MG63 (cell line): ENCODE data around the gene UGCG. TPM values are rescaled to one million over a fixed set of nuclear protein-coding genes. Genes with fewer than 3 reads are reported as not detected.
"Not testable (repeated sequence)": the region's sequence is repeated elsewhere in the genome, so short reads cannot be mapped to it uniquely, and the experiment has no call there.

Experiments
- DNase-seq: peaks from one replicate; pipeline ENCODE4 v3.0.0-alpha.2; 2020
- H3K27me3 ChIP-seq: fragments of 250-450 bp; sonication (Bioruptor Pico); 2 replicates; pipeline ENCODE4 v1.5.1; 2020; ENCODE audit warnings: mild to moderate bottlenecking, moderate library complexity
- H3K36me3 ChIP-seq: fragments of 250-450 bp; sonication (Bioruptor Pico); 2 replicates; pipeline ENCODE4 v1.5.1; 2020; ENCODE audit warnings: mild to moderate bottlenecking, moderate library complexity
- H3K4me3 ChIP-seq: fragments of 250-450 bp; sonication (Bioruptor Pico); 2 replicates; pipeline ENCODE4 v1.5.1; 2020; ENCODE audit warnings: mild to moderate bottlenecking, moderate library complexity
- H3K9me3 ChIP-seq: fragments of 250-450 bp; sonication (Bioruptor Pico); 2 replicates; pipeline ENCODE4 v1.5.1; 2020; ENCODE audit warnings: mild to moderate bottlenecking, moderate library complexity
- total RNA-seq: library from RNA; depleted of rRNA; stranded (reverse); fragments of >200 nt; shearing (Covaris generic); gene quantifications from 2 replicates; pipeline ENCODE4 v1.2.3, GENCODE V29; 2014; ENCODE audit warnings: low replicate concordance

UGCG gene
- total RNA-seq, 1 experiment from 2014 or later = 35.9 TPM

DNA sequence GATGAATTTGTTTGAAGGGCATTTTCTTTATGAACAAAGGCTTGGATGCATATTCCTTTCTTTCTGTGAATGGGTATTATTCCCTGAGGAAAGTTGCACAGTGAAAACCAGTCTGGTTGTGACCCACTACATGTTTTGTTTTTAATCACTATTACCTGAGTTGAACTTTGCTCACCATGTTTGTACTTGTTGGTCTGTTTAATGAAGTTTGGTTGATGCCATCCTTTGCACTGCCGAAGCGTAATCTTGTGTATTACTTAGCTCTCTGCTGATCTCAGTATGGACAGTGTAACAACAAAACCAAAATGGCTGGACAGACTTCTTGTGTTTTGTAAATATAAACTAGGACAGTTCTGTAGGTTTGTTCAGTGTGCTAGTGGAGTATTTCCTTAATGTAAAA lies 38.1 kb downstream of the UGCG start:
- H3K27me3 ChIP-seq = no peaks in the 10 kb centered on the region
- H3K9me3 ChIP-seq = no peaks in the 10 kb centered on the region
- no peak overlapping the region for H3K4me3 ChIP-seq
- peaks cover 89% of the 10 kb centered on the region for H3K36me3 ChIP-seq
- no peak for DNase-seq

DNA sequence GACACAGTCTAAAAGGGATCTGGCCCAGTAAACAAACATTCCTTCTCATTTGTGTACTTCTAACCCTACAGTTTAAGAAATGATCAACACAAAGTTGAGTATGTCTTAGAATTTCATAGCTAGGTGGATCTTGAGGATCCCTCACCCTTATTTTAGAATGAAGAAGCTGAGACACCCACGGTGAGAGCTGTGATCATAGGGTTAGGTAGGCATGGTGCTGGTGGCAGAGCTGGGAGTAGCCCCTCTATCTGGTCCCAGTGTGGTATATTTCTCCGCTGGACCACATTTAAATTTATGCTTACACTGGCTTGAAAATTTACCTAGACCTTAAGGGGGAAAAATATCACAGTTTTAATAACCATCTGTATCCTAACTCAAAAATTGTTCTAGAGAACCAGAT lies 39.8 kb downstream of the UGCG start:
- no peaks in the 10 kb centered on the region for H3K27me3 ChIP-seq
- H3K4me3 ChIP-seq = no peak overlapping the region
- no peak for DNase-seq
- H3K9me3 ChIP-seq = no peaks in the 10 kb centered on the region
- peaks cover 77% of the 10 kb centered on the region for H3K36me3 ChIP-seq

DNA sequence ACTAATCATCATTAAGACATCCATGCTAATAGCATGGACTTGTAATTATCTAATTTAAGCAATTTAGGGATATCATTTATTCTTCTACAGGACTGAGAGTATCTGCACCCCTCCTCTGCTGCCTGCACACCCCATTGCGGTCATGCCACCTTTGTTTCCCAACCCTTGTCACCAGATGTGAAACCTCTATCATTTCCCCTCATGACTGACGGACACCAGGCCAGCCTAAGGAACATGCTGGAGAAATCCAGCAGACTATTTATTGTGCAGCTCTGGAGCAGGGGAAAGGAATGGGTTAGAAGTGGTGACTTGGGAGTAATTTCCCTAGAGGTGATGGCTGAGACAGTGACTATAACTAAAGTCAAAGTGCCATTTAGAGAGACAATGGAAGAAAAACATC lies 40.7 kb downstream of the UGCG start:
- H3K4me3 ChIP-seq = no peak overlapping the region
- H3K9me3 ChIP-seq = no peaks in the 10 kb centered on the region
- no peaks in the 10 kb centered on the region for H3K27me3 ChIP-seq
- no peak for DNase-seq
- peaks cover 70% of the 10 kb centered on the region for H3K36me3 ChIP-seq

DNA sequence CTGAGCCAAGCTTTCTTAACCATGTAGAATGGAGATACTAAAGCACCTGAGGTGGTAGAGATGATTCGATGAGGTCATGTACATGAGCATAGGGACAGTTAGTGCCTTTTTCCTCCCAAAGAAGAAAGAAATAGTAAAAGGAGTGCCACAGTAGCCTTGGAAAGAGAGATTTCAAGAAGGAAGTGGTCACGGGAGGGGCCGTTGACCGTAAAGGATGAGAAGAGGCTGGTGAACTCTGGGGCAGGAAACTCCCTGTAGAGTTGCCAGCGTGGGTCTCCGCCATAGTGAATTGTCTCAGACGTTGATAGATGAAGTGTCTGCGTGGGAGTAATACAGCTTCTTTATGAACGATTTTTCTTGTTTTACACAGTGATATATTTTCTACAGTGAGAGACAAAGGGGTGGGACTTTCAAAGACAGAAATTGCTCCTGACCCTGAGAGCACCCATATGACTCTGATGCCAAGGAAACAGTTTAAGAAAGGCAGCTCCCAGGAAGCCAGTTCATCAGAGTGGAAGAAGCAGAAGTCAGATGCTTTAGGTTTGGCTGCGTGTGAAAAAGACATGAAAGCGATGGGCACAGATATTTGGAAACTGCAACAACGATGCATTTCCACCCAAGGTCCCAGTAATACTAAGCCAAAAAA lies 41.3 kb downstream of the UGCG start:
- Histone ChIP-seq H3K9me3 (no peaks in the 10 kb centered on the region), H3K4me3 (no peak overlapping the region), H3K27me3 (no peaks in the 10 kb centered on the region), H3K36me3 (peaks cover 64% of the 10 kb centered on the region)
- peak; percentile 48 for DNase-seq

DNA sequence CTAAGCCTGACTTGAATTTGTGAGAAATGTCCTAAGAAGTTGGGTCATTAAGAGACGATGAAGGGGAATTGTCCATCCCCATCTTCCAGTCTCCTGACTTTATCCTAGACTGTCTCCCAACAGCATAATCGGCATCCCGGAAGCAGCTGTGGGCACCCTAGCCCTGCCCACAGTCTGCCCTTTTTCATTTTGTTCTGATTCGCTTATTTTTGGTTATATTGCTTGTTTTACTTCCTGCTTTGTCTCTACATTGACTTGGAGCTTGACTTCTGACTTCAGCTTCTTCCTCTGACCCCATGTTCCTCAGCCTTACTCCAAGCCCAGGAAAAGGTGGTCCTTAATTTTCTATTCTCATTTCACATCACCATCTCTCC lies 41.8 kb downstream of the UGCG start:
- Histone ChIP-seq H3K4me3 (no peak overlapping the region), H3K36me3 (peaks cover 59% of the 10 kb centered on the region), H3K27me3 (no peaks in the 10 kb centered on the region), H3K9me3 (no peaks in the 10 kb centered on the region)
- DNase-seq = no peak

DNA sequence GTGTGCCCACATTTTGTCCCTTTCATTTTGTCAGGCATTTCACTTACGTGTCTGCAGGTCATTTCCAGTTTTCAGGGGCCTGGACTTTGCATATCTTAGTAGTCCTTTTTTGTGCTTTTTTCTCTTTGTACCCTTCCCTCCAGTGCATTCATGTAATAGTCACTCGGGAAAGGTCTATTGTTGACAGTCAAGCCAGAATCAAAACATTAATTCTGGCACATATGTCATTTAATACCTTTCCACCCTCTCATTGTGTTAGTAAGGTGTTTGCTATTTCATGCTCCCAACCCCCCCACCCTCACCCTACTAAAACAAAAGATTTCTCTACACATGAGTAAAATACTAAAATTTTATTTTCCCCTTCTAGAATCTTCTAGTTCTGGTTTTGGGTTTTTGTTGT lies 42.7 kb downstream of the UGCG start:
- DNase-seq = no peak
- H3K27me3 ChIP-seq = no peaks in the 10 kb centered on the region

DNA sequence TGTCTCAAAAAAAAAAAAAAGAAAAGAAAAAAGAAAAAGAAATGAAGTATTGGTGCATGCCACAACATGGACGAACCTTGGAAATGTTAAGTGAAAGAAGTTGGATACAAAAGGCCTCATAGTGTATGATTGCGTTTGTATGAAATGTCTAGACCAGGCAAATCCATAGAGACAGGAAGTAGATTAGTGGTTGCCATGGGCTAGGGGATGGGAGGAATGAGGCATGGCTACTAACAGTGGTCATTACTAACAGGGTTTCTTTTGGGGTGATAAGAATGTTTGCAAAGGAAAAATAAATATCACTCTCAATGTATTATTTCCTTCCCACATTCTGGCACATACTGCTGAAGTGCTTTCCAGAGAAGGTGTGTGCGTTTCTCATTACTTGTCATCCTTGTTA lies 44.1 kb downstream of the UGCG start:
- Histone ChIP-seq H3K27me3 (no peaks in the 10 kb centered on the region), H3K9me3 (no peaks in the 10 kb centered on the region), H3K4me3 (no peak overlapping the region), H3K36me3 (peaks cover 36% of the 10 kb centered on the region)
- peak; percentile 14 for DNase-seq

More for the DNA sequence above, 42.7 kb downstream of the UGCG start:
- peaks cover 50% of the 10 kb centered on the region for H3K36me3 ChIP-seq
- no peak overlapping the region for H3K4me3 ChIP-seq
- no peaks in the 10 kb centered on the region for H3K9me3 ChIP-seq

DNA sequence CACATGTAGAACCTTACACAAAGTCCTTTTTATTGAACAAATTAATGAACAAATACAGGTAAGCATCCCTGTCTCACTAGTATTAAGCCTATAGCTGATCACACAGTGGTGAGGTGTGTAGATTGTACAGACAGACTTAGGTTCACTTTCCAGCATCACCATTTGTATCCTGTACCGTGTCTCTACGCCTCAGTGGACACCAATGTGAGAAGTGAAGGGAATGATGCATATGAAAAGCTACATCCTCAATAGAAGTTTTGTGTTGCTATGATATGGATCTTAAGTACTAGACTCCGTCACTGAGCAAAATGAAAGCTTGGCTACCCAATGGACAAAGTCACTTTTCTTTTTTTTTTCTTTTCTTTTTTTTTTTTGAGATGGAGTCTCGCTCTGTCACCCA lies 46.6 kb downstream of the UGCG start:
- Histone ChIP-seq H3K36me3 (peaks cover 12% of the 10 kb centered on the region), H3K27me3 (no peaks in the 10 kb centered on the region), H3K4me3 (no peak overlapping the region), H3K9me3 (no peaks in the 10 kb centered on the region)
- DNase-seq = no peak

DNA sequence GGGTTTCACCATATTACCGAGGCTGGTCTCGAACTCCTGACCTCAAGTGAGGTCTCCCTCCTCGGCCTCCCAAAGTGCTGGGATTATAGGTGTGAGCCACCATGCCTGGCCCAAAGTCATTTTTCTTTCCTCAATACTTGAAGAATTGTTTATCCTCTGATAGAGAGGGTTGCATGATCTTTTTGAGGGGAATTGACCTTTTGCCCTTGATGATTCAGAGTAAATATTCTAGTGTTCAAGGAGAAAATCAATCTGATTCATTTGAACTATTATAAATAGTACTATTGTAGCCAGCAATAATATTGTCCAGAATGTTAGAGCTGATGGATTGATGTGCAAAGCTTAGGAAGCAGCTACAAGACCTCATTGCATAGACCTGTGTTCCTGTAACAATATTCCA lies 47.1 kb downstream of the UGCG start:
- Histone ChIP-seq H3K36me3 (peaks cover 9% of the 10 kb centered on the region; the same call in 1 of the 2 replicates), H3K4me3 (no peak overlapping the region), H3K27me3 (no peaks in the 10 kb centered on the region), H3K9me3 (no peaks in the 10 kb centered on the region)
- DNase-seq = no peak

DNA sequence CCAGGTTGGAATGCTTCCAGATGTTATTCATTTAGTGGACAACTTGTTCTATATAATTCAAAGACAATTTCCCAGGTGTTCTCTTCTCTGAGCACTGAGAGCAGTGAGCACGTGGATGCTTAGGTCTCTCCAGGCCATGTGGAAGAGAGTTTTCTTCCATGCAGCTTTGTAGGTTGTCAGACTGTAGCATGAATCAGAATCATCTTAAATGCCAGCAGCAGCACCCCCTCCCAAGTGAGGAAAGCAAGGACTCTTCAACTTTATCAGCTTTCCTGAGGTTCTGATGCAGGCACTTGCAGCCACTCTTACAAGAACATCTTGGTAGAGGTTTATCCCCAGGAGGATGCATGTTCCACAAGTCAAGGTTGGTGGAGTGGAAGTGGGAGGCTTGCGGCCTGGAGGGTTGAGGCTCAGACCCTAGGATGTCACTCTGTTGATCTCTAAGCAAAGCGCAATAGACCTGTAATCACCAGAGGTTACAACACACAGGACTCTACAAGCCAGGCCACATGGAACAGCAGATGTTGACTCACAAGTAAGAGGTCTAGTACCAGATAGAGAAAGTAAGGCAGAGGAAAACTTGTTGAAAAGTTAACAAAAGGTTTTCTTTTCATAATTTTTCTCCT lies 47.7 kb downstream of the UGCG start:
- no peaks in the 10 kb centered on the region for H3K27me3 ChIP-seq
- peaks cover 6% of the 10 kb centered on the region; the same call in 1 of the 2 replicates for H3K36me3 ChIP-seq
- no peak for DNase-seq
- no peaks in the 10 kb centered on the region for H3K9me3 ChIP-seq
- no peak overlapping the region for H3K4me3 ChIP-seq

DNA sequence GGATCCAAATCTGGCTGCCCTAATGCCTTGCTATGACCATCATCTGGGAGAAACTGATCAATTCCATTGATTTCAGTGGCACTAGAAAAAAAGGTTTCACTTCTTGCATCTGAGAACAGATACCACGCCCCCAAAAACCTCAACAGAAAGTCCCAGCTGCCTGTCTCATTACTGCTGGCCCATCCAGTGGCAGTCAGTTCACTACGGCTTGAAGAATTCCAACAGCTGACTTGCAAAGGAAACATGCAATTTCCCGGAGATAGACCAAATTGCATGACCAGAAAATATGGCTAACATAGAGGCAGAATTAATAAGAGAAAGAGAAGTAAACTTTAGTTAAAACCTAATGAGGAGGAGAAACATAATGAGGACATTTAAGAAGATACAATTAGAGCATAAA lies 48.6 kb downstream of the UGCG start:
- peak; percentile 12 for DNase-seq
- Histone ChIP-seq H3K36me3 (no peaks in the 10 kb centered on the region), H3K27me3 (no peaks in the 10 kb centered on the region), H3K9me3 (no peaks in the 10 kb centered on the region), H3K4me3 (no peak overlapping the region)

DNA sequence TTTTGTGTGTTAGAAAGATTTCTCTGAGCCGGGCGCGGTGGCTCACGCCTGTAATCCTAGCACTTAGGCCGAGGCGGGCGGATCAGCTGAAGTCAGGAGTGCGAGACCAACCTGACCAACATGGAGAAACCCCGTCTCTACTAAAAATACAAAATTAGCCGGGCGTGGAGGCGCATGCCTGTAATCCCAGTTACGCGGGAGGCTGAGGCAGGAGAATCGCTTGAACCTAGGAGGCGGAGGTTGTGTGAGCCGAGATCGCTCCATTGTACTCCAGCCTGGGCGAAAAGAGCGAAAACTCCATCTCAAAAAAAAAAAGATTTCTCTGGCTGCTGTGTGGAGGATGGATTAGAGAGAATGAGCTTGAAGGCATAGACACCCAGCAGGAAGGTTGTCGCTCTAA lies 51.5 kb downstream of the UGCG start:
- H3K9me3 ChIP-seq, H3K27me3 ChIP-seq, H3K36me3 ChIP-seq, DNase-seq, H3K4me3 ChIP-seq: not testable (repeated sequence)

DNA sequence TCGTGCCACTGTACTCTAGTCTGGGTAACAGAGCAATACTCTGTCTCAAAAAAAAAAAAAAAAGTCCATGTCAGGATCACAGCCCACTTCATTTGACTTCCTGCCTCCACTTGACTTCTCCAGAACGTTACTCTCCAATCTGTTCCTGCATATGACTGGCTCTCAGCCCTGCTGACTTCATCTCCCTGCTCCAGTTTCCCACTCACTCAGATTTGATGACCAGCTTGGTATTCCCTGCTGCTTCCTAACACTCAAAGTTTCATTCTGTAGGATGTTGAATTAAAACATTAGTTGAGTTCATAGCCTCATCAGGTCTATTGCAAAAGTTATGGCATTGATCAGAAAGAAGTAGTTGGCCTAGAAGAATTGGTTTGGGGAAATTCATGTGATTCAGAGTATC lies 52.3 kb downstream of the UGCG start:
- Histone ChIP-seq H3K9me3 (no peaks in the 10 kb centered on the region), H3K4me3 (no peak overlapping the region), H3K36me3 (no peaks in the 10 kb centered on the region), H3K27me3 (no peaks in the 10 kb centered on the region)
- DNase-seq = peak; percentile 29

DNA sequence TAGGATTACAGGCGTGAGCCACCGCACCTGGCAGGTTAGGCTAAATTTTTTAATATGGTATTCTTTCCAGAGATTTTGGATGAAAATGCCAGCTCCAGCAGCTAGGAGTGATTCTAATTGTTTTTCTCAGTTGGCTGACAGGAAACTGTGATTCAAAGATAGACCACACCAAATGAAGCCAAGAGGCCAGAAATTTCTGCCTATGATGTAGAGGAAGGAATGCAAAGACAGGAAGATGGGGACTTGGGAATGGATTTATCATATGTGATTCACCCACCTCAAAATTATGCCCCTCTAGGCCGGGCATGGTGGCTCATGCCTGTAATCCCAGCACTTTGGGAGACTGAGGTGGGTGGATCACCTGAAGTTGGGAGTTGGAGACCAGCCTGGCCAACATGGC lies 53.3 kb downstream of the UGCG start:
- Histone ChIP-seq H3K9me3 (no peaks in the 10 kb centered on the region), H3K4me3 (no peak overlapping the region), H3K27me3 (no peaks in the 10 kb centered on the region), H3K36me3 (no peaks in the 10 kb centered on the region)
- DNase-seq = peak; percentile 47

DNA sequence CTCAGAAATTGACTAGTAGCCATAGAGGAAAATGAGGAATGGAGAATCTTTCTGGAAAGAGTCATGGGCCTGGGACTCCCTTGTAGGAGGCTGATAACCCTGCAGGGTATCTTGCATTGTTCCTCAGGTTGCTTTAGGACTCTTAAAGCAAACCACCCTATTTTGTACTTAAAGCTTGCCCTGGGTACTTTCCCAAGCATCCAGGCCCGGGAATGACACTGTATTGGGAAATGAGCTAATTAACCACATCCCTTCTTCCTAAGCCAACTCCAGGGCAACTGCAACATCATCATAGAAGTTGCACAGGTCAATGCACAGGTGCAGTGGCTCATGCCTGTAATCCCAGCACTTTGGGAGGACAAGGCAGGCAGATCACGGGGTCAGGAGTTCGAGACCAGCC lies 55.9 kb downstream of the UGCG start:
- Histone ChIP-seq H3K4me3 (no peak overlapping the region), H3K27me3 (no peaks in the 10 kb centered on the region), H3K9me3 (no peaks in the 10 kb centered on the region), H3K36me3 (no peaks in the 10 kb centered on the region)
- peak; percentile 41 for DNase-seq

DNA sequence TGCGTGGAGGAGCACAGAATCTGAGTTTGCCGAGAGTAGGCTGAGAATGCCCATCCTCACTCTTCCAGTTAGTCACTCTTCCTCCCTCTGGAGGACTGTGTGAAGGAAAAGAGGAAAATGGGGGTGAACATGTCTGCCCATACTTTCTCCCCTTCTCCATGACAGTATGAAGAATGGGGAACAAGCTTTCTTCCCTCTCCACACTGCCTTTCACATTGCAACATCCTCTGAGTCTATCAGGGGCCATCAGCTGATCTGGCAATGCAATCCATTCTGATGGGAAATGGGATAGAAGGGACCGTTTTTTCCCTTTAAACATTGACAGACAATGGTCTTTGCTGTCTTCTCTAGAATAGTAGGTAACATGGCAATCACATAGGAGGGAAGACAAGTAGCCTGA lies 56.8 kb downstream of the UGCG start:
- Histone ChIP-seq H3K9me3 (no peaks in the 10 kb centered on the region), H3K4me3 (no peak overlapping the region)
- DNase-seq = no peak

DNA sequence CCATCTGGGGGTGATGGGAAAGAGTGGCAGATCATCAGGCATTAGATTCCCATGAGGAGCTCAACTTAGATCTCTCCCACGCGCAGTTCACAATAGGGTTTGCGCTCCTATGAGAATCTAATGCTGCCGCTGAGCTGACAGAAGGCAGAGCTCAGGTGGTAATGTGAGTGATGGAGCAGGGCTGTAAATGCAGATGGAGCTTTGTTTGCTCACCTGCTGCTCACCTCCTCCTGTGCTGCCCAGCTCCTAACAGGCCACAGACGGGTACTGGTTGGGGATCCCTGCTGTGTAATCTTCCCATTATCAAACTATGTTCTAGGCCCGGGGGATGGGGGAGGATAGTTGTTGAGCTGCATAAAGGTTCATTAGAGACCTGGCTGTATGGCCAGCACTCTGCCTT lies 58.4 kb downstream of the UGCG start:
- no peak for DNase-seq
- H3K9me3 ChIP-seq = no peaks in the 10 kb centered on the region
- no peaks in the 10 kb centered on the region for H3K36me3 ChIP-seq
- H3K4me3 ChIP-seq = no peak overlapping the region
- H3K27me3 ChIP-seq = no peaks in the 10 kb centered on the region

More for the DNA sequence above, 56.8 kb downstream of the UGCG start:
- no peaks in the 10 kb centered on the region for H3K36me3 ChIP-seq
- H3K27me3 ChIP-seq = no peaks in the 10 kb centered on the region

DNA sequence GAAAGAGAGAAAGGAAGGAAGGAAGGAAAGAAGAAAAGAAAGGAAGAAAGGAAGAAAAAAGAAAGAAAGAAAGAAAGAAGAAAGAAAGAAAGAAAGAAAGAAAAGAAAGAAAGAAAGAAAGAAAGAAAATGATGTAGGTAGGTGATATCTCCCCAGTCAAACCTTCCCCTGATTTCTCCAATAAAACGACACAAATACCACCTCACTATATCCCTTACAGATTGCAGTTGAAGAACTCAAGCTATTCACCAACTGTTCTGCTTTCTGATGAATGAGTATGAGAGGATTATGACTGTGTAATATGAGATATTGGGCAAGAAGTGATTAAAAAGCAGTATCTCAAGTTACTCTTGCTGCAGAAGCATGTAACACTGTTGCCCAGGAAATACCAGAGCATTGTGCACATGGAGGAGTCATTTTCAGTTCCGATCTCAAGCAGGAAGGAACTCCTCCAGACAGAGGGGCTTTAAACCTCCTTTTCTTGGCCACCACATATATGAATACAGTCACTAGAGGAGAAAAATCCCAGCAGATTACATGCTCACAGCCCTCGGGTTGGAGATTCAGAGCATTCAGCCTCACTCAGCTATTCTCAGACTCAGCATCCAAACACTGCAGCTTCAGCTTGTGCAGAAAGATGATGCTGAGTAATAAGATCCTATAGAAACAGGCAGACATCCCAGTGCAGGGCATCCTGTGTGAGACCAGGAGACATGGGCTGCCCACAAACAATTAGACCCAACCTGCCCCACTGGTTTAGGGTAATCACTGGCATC lies 61.4 kb downstream of the UGCG start:
- Histone ChIP-seq H3K4me3 (0 out of 2 replicates have a peak overlapping the region, but pooled peaks have one; percentile 10), H3K9me3 (no peaks in the 10 kb centered on the region), H3K36me3 (no peaks in the 10 kb centered on the region), H3K27me3 (no peaks in the 10 kb centered on the region)
- DNase-seq = peak; percentile 81
